Astrocyte (in vitro differentiated cells and primary cell): ENCODE results near the gene INPP5A. TPM values are rescaled to one million over a fixed set of nuclear protein-coding genes. Genes with fewer than 3 reads are reported as not detected.

ENCODE experiments used
- DNase-seq: peaks from one replicate; pipeline ENCODE4 v3.0.0-alpha.2; 2010; ENCODE audit warnings: low read depth
- FAIRE-seq: peaks from 2 replicates; lab custom pipeline; 2011; peaks lifted over from hg19 to GRCh38; lab: Jason Lieb, UNC
- H2AFZ ChIP-seq: 2 replicates; pipeline ENCODE4 v1.6.0; 2012; ENCODE audit warnings: low read depth, low read length, inconsistent platforms
- H3K27ac ChIP-seq: 2 replicates; pipeline ENCODE4 v1.5.1; 2011; ENCODE audit warnings: low read depth, low read length, inconsistent platforms
- H3K27me3 ChIP-seq: 2 replicates; pipeline ENCODE4 v1.6.0; 2011; ENCODE audit warnings: low read length, inconsistent platforms; ENCODE audit not compliant: insufficient read depth
- H3K36me3 ChIP-seq: 2 replicates; pipeline ENCODE4 v1.5.1; 2011; ENCODE audit warnings: low read length, inconsistent platforms; ENCODE audit not compliant: insufficient read depth
- H3K4me1 ChIP-seq: 2 replicates; pipeline ENCODE4 v1.5.1; 2011; ENCODE audit warnings: low read length, inconsistent platforms; ENCODE audit not compliant: insufficient read depth
- H3K4me2 ChIP-seq: 2 replicates; pipeline ENCODE4 v1.6.0; 2012; ENCODE audit warnings: low read length, inconsistent platforms
- H3K4me3 ChIP-seq: 2 replicates; pipeline ENCODE4 v1.5.1; 2011; ENCODE audit warnings: low read depth, mild to moderate bottlenecking, low read length, inconsistent platforms; ENCODE audit not compliant: insufficient read depth
- H3K79me2 ChIP-seq: 2 replicates; pipeline ENCODE4 v1.6.0; 2012; ENCODE audit warnings: mild to moderate bottlenecking, low read length, inconsistent platforms; ENCODE audit not compliant: insufficient read depth
- H3K9ac ChIP-seq: 2 replicates; pipeline ENCODE4 v1.6.0; 2012; ENCODE audit warnings: mild to moderate bottlenecking, low read length, inconsistent platforms
- H3K9me3 ChIP-seq: 2 replicates; pipeline ENCODE4 v1.5.1; 2012; ENCODE audit warnings: low read depth, mild to moderate bottlenecking, low read length, inconsistent platforms; ENCODE audit not compliant: insufficient read depth
- H4K20me1 ChIP-seq: 2 replicates; pipeline ENCODE4 v1.6.0; 2012; ENCODE audit warnings: low read length, inconsistent platforms; ENCODE audit not compliant: insufficient read depth
- H3K27ac Mint-ChIP-seq: one replicate; pipeline ENCODE4 v1.8.0; 2021; ENCODE audit warnings: mild to moderate bottlenecking, mixed read lengths; ENCODE audit not compliant: unreplicated experiment
- H3K27me3 Mint-ChIP-seq: one replicate; pipeline ENCODE4 v1.8.0; 2021; ENCODE audit warnings: low read depth, mixed read lengths; ENCODE audit not compliant: unreplicated experiment
- H3K36me3 Mint-ChIP-seq: one replicate; pipeline ENCODE4 v1.8.0; 2021; ENCODE audit warnings: low read depth, mixed read lengths; ENCODE audit not compliant: unreplicated experiment
- H3K4me1 Mint-ChIP-seq: one replicate; pipeline ENCODE4 v1.8.0; 2021; ENCODE audit warnings: low read depth, mixed read lengths; ENCODE audit not compliant: unreplicated experiment
- H3K4me3 Mint-ChIP-seq: one replicate; pipeline ENCODE4 v1.8.0; 2021; ENCODE audit warnings: mild to moderate bottlenecking, moderate library complexity, mixed read lengths; ENCODE audit not compliant: unreplicated experiment
- H3K9me3 Mint-ChIP-seq: one replicate; pipeline ENCODE4 v1.8.0; 2021; ENCODE audit warnings: mild to moderate bottlenecking, mixed read lengths; ENCODE audit not compliant: unreplicated experiment
- EZH2 ChIP-seq: IDR thresholded peaks from 2 replicates; pipeline ENCODE4 v1.6.1; 2012; ENCODE audit warnings: mild to moderate bottlenecking, low read length, inconsistent platforms; ENCODE audit not compliant: insufficient read depth
- total RNA-seq: library from RNA; stranded (reverse); gene quantifications from 2 replicates; pipeline ENCODE4 v1.2.1, GENCODE V29; 2021
- TF ChIP-seq, protein P1 (sequence below): IDR thresholded peaks from 2 replicates; pipeline ENCODE4 v1.5.1; 2011; ENCODE audit warnings: low read depth, mild to moderate bottlenecking, inconsistent platforms, low read length, moderate library complexity; ENCODE audit not compliant: insufficient read depth

INPP5A gene
- total RNA-seq, 1 donor from 2014 or later, result 39.1 TPM

DNA sequence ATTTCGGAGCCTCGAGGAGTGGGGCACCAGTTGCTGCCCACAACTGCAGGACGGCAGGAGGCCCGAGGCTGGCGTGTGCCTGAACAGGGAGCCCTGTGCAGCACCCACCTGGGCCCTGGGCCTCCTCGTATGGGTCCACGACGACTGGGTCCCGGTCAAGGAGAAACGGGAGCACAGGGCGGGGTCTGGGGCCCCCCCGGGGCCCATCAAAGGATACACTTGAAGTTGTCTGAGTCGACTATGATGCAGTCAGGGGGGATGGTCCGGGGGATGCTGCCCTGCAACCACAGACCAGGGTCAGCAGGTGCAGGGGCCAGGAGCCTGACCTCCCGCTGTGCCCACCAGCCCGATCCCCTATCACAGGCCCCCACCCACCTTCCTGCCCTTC, 276.9 kb downstream of the INPP5A start:
- H3K4me1 ChIP-seq, result no peaks in the 10 kb centered on the region
- FAIRE-seq, result no peak
- H3K36me3 ChIP-seq, result no peaks in the 10 kb centered on the region
- H2AFZ ChIP-seq, result no peak overlapping the region
- no peak for TF ChIP-seq EZH2
- TF ChIP-seq, protein P1, sequence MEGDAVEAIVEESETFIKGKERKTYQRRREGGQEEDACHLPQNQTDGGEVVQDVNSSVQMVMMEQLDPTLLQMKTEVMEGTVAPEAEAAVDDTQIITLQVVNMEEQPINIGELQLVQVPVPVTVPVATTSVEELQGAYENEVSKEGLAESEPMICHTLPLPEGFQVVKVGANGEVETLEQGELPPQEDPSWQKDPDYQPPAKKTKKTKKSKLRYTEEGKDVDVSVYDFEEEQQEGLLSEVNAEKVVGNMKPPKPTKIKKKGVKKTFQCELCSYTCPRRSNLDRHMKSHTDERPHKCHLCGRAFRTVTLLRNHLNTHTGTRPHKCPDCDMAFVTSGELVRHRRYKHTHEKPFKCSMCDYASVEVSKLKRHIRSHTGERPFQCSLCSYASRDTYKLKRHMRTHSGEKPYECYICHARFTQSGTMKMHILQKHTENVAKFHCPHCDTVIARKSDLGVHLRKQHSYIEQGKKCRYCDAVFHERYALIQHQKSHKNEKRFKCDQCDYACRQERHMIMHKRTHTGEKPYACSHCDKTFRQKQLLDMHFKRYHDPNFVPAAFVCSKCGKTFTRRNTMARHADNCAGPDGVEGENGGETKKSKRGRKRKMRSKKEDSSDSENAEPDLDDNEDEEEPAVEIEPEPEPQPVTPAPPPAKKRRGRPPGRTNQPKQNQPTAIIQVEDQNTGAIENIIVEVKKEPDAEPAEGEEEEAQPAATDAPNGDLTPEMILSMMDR, result no peak
- Mint-ChIP-seq H3K9me3 (peaks cover 3% of the 10 kb centered on the region), H3K4me3 (no peak overlapping the region), H3K36me3 (no peaks in the 10 kb centered on the region), H3K4me1 (no peaks in the 10 kb centered on the region), H3K27ac (no peak overlapping the region), H3K27me3 (peaks cover 41% of the 10 kb centered on the region)
- no peak overlapping the region for H3K4me2 ChIP-seq
- H3K4me3 ChIP-seq, result no peak overlapping the region
- H4K20me1 ChIP-seq, result no peaks in the 10 kb centered on the region
- no peaks in the 10 kb centered on the region for H3K79me2 ChIP-seq
- no peak overlapping the region for H3K27ac ChIP-seq
- no peak overlapping the region for H3K9ac ChIP-seq
- peaks cover 5% of the 10 kb centered on the region for H3K27me3 ChIP-seq
- H3K9me3 ChIP-seq, result no peaks in the 10 kb centered on the region
- no peak for DNase-seq

DNA sequence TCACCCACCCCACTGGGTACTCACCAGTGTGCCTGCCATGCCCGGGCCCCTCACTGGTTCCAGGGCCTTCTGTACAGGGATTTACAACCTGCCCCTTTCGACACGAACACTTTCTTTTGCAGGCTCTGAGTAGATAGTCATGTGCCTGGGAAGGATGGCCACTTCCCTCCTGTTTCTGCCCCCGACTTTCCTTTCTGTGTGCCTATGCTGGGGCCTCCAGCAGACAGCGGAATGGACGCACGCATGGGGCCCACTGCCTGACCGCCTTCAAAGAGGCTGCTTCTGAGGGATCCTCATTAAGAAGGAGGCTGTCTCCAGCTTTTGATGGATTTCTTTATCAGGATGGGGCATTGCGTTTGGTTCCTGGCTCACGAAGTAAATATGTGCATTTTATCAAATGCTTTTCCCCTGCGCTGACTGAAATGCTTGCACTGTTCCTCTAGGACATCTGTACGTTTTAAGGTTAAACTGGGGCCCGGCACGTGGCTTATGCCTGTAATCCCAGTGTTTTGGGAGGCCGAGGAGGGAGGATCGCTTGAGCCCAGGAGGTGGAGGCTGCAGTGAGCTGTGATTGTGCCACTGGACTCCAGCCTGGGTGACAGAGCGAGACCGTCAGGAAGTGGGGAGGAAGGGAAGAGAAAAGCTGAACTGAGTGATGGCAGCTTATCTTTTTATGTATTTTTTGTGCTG, 277.7 kb downstream of the INPP5A start:
- Histone ChIP-seq H4K20me1 (no peaks in the 10 kb centered on the region), H3K4me1 (no peaks in the 10 kb centered on the region), H3K9ac (no peak overlapping the region), H3K27me3 (peaks cover 7% of the 10 kb centered on the region), H3K36me3 (no peaks in the 10 kb centered on the region), H3K4me3 (no peak overlapping the region), H3K4me2 (no peak overlapping the region), H3K9me3 (no peaks in the 10 kb centered on the region), H2AFZ (no peak overlapping the region), H3K79me2 (no peaks in the 10 kb centered on the region), H3K27ac (no peak overlapping the region)
- no peak for DNase-seq
- Mint-ChIP-seq H3K27ac (no peak overlapping the region), H3K9me3 (peaks cover 6% of the 10 kb centered on the region), H3K27me3 (peaks cover 43% of the 10 kb centered on the region), H3K4me1 (no peaks in the 10 kb centered on the region), H3K36me3 (no peaks in the 10 kb centered on the region), H3K4me3 (no peak overlapping the region)
- FAIRE-seq, result no peak
- no peak for TF ChIP-seq EZH2
- TF ChIP-seq, protein P1, result no peak

DNA sequence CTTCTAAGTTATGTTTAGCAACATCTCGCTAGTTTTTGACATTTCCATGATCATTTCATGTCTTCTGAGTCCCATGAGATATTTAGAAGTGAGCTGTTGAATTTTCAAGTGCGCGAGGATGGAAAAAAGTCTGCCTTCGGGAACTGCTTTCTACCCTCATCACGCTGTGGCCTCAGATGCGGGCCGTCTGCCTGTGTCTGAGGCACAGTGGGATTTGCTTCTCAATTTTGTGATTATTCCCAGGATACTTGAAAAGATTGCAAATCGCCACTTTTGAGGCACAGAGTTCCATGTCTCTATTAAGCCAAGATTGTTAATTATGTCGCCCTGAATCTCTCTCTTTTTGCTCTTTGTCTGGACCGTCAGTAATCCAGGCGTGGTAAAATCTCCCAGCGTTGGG, 279.1 kb downstream of the INPP5A start:
- no peak for FAIRE-seq
- DNase-seq, result no peak

More for the DNA sequence above, 279.1 kb downstream of the INPP5A start:
- peaks cover 2% of the 10 kb centered on the region for H3K9me3 ChIP-seq
- H2AFZ ChIP-seq, result no peak overlapping the region
- no peaks in the 10 kb centered on the region for H3K36me3 ChIP-seq
- H3K4me1 ChIP-seq, result no peaks in the 10 kb centered on the region
- Mint-ChIP-seq H3K36me3 (no peaks in the 10 kb centered on the region), H3K27ac (no peak overlapping the region), H3K9me3 (peaks cover 6% of the 10 kb centered on the region), H3K27me3 (peaks cover 41% of the 10 kb centered on the region), H3K4me3 (no peak overlapping the region), H3K4me1 (no peaks in the 10 kb centered on the region)
- peaks cover 7% of the 10 kb centered on the region for H3K27me3 ChIP-seq
- no peak overlapping the region for H3K9ac ChIP-seq
- TF ChIP-seq, protein P1, result no peak
- no peak for TF ChIP-seq EZH2
- H3K4me2 ChIP-seq, result no peak overlapping the region
- no peak overlapping the region for H3K27ac ChIP-seq
- no peaks in the 10 kb centered on the region for H3K79me2 ChIP-seq
- H3K4me3 ChIP-seq, result no peak overlapping the region
- H4K20me1 ChIP-seq, result no peaks in the 10 kb centered on the region
